Suprapubic skin (tissue), 4 donors: ENCODE results near the gene TNFRSF19. TPM values are rescaled to one million over a fixed set of nuclear protein-coding genes. Genes with fewer than 3 reads are reported as not detected.

Experiments used
- DNase-seq, 2 donors: peaks; one replicate each; pipeline ENCODE4 v3.0.0-alpha.2; 2019; ENCODE audit warnings: low spot score in 2 of 2
- H3K27ac ChIP-seq: fragments of 200-600 bp; sonication (generic); one replicate; pipeline ENCODE4 v1.5.1; 2019
- H3K27me3 ChIP-seq: fragments of 200-600 bp; sonication (generic); one replicate; pipeline ENCODE4 v1.5.1; 2019
- H3K36me3 ChIP-seq: fragments of 200-600 bp; sonication (generic); one replicate; pipeline ENCODE4 v1.5.1; 2019
- H3K4me1 ChIP-seq: fragments of 200-600 bp; sonication (generic); one replicate; pipeline ENCODE4 v1.5.1; 2019
- H3K4me3 ChIP-seq: fragments of 200-600 bp; sonication (generic); one replicate; pipeline ENCODE4 v1.5.1; 2019; ENCODE audit warnings: mild to moderate bottlenecking
- H3K9me3 ChIP-seq: fragments of 200-600 bp; sonication (generic); one replicate; pipeline ENCODE4 v1.5.1; 2019
- CTCF ChIP-seq, 2 donors: fragments of 200-600 bp in 1 of 2; fragments of 450-650 bp in 1 of 2; sonication (generic) in 1 of 2; IDR thresholded peaks; one replicate each; pipeline ENCODE4 v1.5.1; 2016 to 2019; ENCODE audit warnings: antibody characterized with exemption in 2 of 2, mild to moderate bottlenecking in 1 of 2, moderate library complexity in 1 of 2
- EP300 ChIP-seq: sonication (generic); formaldehyde crosslinking; IDR thresholded peaks from one replicate; pipeline ENCODE4 v1.6.1; 2017; ENCODE audit warnings: antibody characterized with exemption
- POLR2A ChIP-seq, 2 donors: fragments of 450-650 bp; IDR thresholded peaks; one replicate each; pipeline ENCODE4 v1.6.1; 2017; ENCODE audit warnings: antibody characterized with exemption in 2 of 2, mild to moderate bottlenecking in 2 of 2, moderate library complexity in 2 of 2
- POLR2AphosphoS5 ChIP-seq, 3 donors: sonication (generic); formaldehyde crosslinking; IDR thresholded peaks; one replicate each; pipeline ENCODE4 v1.6.1; 2017; ENCODE audit warnings: antibody characterized with exemption in 3 of 3
- WGBS: methylation state at CpG from one replicate; pipeline ENCODE4 v1.1.5; 2018; 5-methylcytosine and 5-hydroxymethylcytosine counted together
- total RNA-seq, 4 donors: library from RNA; depleted of rRNA; stranded (reverse); fragments of >200 nt; gene quantifications; one replicate each; pipeline ENCODE4 v1.1.0, GENCODE V29; 2016

TNFRSF19 gene
- total RNA-seq, 4 donors from 2014 or later, result 74.6 to 100 (median 78.5) TPM

DNA sequence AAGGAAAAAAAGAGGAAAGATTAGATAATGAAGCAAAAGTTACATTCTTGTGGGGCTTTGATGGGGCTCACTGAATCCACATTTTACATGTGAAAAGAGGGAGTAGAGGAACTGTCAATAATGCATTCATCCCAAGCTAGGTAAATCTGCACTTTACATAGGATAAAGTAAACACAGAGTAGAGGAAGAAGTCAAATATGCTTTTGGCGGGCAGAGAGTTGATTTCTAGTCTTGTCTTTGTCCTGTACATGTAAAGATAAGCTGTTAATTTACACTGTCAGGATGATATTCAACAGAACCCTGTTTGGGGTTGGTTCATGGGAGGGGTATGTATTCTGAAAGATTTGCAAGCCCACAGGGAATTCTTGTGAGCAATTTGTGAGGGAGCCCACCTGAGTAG lies 18.0 kb upstream of the TNFRSF19 start:
- H3K36me3 ChIP-seq, result no peaks in the 10 kb centered on the region
- TF ChIP-seq POLR2AphosphoS5 (IDR thresholded peaks at IDR 0.05) (no peak), EP300 (no peak), CTCF (IDR thresholded peaks at IDR 0.05) (no peak)
- no peak overlapping the region for H3K4me3 ChIP-seq
- no peaks in the 10 kb centered on the region for H3K27me3 ChIP-seq
- no peak overlapping the region for H3K27ac ChIP-seq
- no peaks in the 10 kb centered on the region for H3K9me3 ChIP-seq
- 54% methylated on average over 1 of the region's 1 CpG for WGBS
- H3K4me1 ChIP-seq, result peaks cover 6% of the 10 kb centered on the region
- DNase-seq, result no peak

DNA sequence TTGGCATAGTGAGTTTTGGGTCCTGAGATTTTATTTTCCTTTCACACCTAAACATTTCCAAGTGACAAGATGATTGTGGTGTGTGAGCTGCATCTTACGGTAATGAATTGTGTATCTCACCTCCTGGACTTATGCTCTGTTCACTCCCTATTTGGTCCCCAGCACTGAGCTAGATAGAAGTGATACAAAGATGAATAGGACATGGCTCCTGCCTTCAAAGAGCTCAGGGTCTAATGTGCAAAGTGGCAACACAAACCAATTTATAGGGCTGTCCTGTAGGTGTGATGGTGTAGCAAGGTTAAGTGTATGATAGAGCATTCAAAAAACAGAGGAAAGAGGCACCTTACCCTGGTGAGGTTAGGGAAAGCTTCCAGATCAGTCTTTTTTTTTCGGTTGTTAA lies 17.6 kb upstream of the TNFRSF19 start:
- peaks cover 5% of the 10 kb centered on the region for H3K4me1 ChIP-seq
- 96% methylated on average over 2 of the region's 2 CpGs for WGBS
- no peaks in the 10 kb centered on the region for H3K27me3 ChIP-seq
- H3K27ac ChIP-seq, result no peak overlapping the region
- no peaks in the 10 kb centered on the region for H3K36me3 ChIP-seq
- TF ChIP-seq POLR2A (IDR thresholded peaks at IDR 0.05) (no peak), EP300 (no peak), CTCF (IDR thresholded peaks at IDR 0.05) (no peak), POLR2AphosphoS5 (IDR thresholded peaks at IDR 0.05) (no peak)
- no peak for DNase-seq
- H3K9me3 ChIP-seq, result no peaks in the 10 kb centered on the region
- H3K4me3 ChIP-seq, result no peak overlapping the region

DNA sequence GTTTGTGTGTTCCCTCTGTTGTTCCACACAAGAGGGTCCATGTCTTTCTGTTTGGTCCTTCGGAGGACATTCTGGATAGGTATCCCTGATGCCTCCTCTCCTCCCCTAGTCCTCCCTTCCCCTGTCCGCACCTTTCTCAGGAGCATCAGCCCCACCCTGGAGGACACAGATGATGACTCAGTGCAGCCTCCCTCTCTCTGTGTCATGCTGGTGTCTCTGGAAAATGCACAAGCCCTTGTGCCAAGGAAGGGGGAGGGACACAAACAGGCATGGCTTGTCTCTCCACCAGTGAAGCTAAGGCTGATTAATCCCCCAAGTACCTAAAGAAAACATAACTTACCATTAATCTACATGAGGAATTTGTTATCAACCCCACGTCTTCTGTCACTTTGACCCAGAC lies 16.2 kb upstream of the TNFRSF19 start:
- no peaks in the 10 kb centered on the region for H3K36me3 ChIP-seq
- no peaks in the 10 kb centered on the region for H3K27me3 ChIP-seq
- no peak overlapping the region for H3K4me3 ChIP-seq
- TF ChIP-seq CTCF (IDR thresholded peaks at IDR 0.05) (no peak), EP300 (no peak), POLR2A (IDR thresholded peaks at IDR 0.05) (no peak), POLR2AphosphoS5 (IDR thresholded peaks at IDR 0.05) (no peak)
- H3K9me3 ChIP-seq, result no peaks in the 10 kb centered on the region
- WGBS, result 79% methylated on average over 3 of the region's 3 CpGs
- H3K27ac ChIP-seq, result no peak overlapping the region
- no peak for DNase-seq
- peaks cover 8% of the 10 kb centered on the region for H3K4me1 ChIP-seq

- Histone ChIP-seq H3K27me3 (no peaks in the 10 kb centered on the region), H3K4me1 (peaks cover 18% of the 10 kb centered on the region), H3K27ac (no peak overlapping the region), H3K4me3 (no peak overlapping the region), H3K36me3 (no peaks in the 10 kb centered on the region), H3K9me3 (no peaks in the 10 kb centered on the region)
- TF ChIP-seq POLR2AphosphoS5 (IDR thresholded peaks at IDR 0.05) (no peak), EP300 (no peak), CTCF (IDR thresholded peaks at IDR 0.05) (no peak), POLR2A (IDR thresholded peaks at IDR 0.05) (no peak)
- DNase-seq, result no peak
- 91% methylated on average over 5 of the region's 5 CpGs for WGBS
Measured at GRCh38 chr13:23557043-23557442, 13.2 kb upstream of the TNFRSF19 start.

- no peak for TF ChIP-seq CTCF (IDR thresholded peaks at IDR 0.05)
- TF ChIP-seq POLR2AphosphoS5 (IDR thresholded peaks at IDR 0.05), result no peak
- H3K27ac ChIP-seq, result no peak overlapping the region
Measured at GRCh38 chr13:23557733-23558132, 12.5 kb upstream of the TNFRSF19 start.

More at GRCh38 chr13:23557733-23558132, 12.5 kb upstream of the TNFRSF19 start:
- H3K9me3 ChIP-seq, result no peaks in the 10 kb centered on the region
- H3K27me3 ChIP-seq, result no peaks in the 10 kb centered on the region
- H3K4me3 ChIP-seq, result no peak overlapping the region
- DNase-seq, result no peak
- 100% methylated on average over 2 of the region's 2 CpGs for WGBS
- peaks cover 18% of the 10 kb centered on the region for H3K4me1 ChIP-seq
- H3K36me3 ChIP-seq, result no peaks in the 10 kb centered on the region
